GM21515 (cell line): ENCODE data around the gene SRPK1.
"Not testable (repeated sequence)": the region's sequence is repeated elsewhere in the genome, so short reads cannot be mapped to it uniquely, and the experiment has no call there.

Source experiments
- ATAC-seq: cut with Tn5 transposase; IDR thresholded peaks from one replicate; pipeline ENCODE4 v1.9.1; 2021; ENCODE audit not compliant: unreplicated experiment

SRPK1 gene

GRCh38 chr6:35920793-35921732 is at the start of gene SRPK1:
Gene SRPK1 (minus strand): TSS chr6:35921098. CDS start chr6:35921056, 42 bp downstream.
- peak; percentile 78 for ATAC-seq

GRCh38 chr6:35970181-35970580 is 49.3 kb upstream of the SRPK1 start:
- ATAC-seq: no peak

DNA sequence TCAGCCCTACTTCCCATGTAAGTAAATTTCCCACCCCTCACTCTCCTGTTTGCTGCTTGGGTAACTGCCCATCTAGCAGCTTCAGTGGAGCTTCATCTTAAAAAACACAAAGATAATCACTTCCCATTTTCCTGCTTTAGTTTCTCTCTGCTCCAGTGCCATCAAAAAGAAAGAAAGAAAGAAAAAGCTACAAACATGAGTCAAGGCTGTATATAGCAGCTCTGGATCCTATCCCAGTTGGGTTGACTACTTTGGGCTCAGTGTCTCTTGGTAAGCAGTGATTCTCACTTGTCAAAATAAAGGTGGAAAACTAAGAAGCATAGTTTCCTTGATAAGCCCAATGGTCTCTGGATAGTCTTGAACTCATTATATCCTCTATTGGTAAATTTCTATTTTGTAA is 48.7 kb upstream of the SRPK1 start:
- ATAC-seq: no peak

DNA sequence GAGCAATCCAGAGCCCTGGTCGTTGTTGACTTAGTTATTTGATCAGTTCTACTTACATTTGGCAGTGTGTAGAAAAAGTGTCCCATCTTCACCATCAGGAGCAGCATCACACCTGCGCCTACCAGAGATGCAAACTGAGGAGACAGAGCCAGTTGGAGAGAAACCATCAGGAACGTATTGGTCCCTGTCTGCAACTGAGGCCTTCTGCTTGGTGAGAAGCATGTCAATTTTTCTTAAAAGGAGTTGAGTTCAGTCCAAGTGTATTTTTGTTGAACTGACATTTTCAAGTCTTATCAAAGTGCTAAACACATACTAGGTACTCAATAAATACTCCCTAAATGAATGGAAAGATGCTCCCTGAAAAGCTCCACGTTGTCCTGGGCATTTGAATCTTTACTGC is 47.9 kb upstream of the SRPK1 start:
- no peak for ATAC-seq

DNA sequence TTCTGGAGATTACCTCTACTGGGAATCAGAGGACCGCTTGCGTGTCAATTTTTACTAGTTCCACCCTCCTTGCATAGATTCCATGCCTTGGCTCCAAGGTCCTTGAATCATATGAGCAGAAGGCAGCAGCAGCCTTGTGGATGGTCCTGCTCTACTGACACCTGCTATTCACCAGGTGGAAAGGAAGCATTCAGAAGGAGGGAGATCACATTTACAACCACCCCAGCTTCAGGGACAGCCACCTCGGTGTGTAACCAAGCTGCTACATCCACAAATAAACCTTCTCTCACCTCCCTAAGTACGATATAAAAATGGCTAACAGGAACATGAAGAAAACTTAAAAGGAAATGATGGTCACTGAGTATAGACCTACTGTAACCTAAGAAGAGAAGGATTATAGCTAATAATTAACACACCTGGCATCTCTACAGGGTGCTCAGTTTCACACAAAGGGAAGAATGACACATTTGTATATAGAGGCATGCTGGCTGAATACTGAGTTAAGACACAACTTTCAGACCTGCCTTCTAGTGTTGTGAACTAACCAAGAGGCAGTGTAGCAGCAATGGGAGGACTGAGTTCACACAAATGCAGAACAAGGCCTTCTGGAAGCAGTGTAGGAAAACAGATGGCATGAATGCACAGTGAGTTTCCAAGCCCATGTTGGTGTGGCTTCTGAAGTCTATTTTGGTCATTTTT is 46.3 kb upstream of the SRPK1 start:
- no peak for ATAC-seq

- no peak for ATAC-seq
Observed at GRCh38 chr6:35962779-35963560, 42.1 kb upstream of the SRPK1 start.

GRCh38 chr6:35960187-35960586 is 39.3 kb upstream of the SRPK1 start:
- no peak for ATAC-seq

DNA sequence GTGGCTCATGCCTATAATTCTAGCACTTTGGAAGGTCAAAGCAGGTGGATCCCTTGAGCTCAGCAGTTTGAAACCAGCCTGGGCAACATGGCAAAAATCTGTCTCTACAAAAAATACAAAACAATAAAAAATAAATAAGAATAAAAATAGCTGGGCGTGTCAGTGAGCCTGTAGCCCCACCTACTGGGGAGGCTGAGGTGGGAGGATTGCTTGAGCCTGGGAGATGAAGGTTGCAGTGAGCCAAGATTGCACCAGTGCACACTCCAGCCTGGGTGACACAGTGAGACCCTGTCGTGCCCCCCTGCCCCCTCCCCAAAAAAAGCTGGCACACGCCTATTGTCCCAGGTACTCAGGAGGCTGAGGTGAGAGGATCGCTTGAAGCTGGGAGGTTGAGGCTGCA is 35.1 kb upstream of the SRPK1 start:
- ATAC-seq: no peak

DNA sequence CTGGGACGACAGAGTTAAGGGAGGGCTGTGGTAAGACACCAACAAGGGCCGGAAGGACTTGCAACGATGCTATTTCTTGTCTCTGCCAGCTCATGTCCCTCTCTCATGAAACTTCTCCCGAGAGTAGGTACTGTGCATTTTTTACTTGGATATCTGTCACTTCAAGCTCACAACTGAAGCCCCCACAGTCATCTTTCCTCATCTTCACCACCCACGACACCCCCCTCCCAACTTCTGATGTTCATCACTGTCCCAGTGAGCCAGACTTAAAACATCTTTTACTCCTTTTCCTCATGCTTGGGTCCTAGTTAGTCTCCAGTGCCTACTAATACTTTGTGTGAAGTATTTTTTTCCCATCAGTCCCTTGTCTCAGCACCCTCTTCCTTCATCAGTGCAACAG is 34.6 kb upstream of the SRPK1 start:
- ATAC-seq: no peak

DNA sequence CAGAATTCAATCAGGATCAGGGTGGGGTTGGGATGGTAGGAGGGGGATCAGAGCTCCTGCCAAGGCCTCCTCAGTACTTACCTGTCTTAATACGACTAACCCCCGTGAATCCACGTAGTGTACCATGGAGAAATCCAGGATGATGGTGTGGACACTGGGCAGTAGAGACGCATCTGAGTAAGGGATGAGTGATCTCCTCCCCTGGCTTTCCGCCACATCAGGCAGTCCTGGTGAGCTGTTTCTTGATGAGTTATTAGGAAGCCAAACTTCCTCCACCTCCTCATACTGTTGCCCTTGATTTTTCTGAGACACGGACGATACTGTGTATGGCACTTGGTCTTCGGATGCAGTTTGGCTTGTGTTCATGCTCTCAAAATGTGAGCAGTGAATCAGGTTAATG is 34.2 kb upstream of the SRPK1 start:
- no peak for ATAC-seq

DNA sequence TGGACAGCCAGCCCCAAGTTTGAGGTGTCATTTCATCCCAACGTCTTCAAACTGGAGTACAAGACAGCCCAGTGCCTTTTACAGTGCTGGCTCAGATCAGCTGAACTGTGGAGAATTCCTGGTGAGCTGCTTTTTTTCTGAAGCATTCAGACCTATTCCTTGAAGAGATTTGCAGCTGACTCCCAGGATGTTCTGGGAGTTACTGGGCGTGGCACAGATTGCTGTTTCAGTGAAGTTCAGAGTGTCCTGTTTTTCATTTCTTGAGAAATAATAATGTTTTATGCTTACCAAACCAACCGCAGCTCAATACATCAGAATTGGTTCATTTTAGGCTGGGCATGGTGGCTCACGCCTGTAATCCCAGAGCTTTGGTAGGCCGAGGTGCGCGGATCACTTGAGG is 33.4 kb upstream of the SRPK1 start:
- no peak for ATAC-seq

DNA sequence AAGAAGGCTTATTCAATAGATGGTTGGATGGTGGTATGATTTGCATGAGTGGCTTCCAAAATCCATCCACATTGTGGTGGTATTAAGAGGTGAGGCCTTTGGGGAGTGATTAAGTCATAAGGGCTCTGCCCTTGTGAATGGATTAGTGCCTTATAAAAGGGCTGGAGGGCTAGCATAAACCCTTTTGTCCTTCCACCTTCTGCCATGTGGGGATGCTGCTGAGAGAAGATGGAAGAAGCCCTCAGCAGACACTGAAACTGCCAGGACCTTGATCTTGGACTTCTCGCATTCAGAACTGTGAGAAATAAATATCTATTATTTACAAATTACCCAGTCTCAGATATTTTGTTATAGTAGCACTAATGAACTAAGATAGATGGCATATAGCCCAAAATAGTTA is 27.8 kb upstream of the SRPK1 start:
- ATAC-seq: no peak

DNA sequence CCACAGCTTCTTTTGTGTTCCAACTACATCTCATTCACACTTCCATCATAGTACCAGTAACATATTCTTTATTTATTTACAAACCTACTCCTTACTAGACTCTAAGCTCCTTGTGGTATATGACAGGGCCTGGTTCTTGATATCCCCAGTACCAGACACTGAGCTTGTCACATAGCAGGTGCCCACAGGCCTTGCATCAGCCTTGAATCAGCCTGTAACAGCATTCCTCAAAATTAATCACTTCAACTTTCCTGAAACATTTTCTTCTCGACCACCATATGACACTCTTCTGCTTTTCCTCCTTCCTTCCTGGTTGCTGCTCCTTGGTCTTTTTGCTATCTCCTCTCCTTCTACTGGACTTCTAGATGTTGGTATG is 24.7 kb upstream of the SRPK1 start:
- ATAC-seq: no peak

- ATAC-seq: no peak
Observed at GRCh38 chr6:35943390-35943789, 22.5 kb upstream of the SRPK1 start.

GRCh38 chr6:35942355-35942754 is 21.5 kb upstream of the SRPK1 start:
- no peak for ATAC-seq

DNA sequence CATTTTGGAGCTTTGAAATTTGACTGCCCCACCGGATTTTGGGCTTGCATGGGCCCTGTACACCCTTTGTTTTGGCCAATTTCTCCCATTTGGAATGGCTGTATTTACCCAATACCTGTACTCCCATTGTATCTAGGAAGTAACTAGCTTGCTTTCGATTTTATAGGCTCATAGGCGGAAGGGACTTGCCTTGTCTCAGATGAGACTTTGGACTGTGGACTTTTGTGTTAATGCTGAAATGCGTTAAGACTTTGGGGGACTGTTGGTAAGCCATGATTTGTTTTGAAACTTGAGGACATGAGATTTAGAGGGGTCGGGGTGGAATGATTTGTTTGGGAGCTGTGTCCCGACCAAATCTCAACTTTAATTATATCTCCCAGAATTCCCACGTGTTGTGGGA is 20.3 kb upstream of the SRPK1 start:
- not testable (repeated sequence) for ATAC-seq

DNA sequence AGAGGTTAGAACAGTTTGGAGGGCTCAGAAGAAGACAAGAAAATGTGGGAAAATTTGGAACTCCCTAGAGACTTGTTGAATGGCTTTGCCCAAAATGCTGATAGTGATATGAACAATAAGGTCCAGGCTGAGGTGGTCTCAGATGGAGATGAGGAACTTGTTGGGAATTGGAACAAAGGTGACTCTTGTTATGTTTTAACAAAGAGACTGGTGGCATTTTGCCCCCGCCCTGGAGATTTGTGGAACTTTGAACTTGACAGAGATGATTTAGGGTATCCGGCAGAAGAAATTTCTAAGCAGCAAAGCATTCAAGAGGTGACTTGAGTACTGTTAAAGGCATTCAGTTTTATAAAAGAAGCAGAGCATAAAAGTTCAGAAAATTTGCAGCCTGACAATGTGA is 19.1 kb upstream of the SRPK1 start:
- not testable (repeated sequence) for ATAC-seq

- not testable (repeated sequence) for ATAC-seq
Observed at GRCh38 chr6:35939259-35939658, 18.4 kb upstream of the SRPK1 start.

GRCh38 chr6:35936681-35937359 is 15.9 kb upstream of the SRPK1 start:
- ATAC-seq: no peak

- no peak for ATAC-seq
Observed at GRCh38 chr6:35935469-35935868, 14.6 kb upstream of the SRPK1 start.

- ATAC-seq: no peak
Observed at GRCh38 chr6:35933844-35934243, 12.9 kb upstream of the SRPK1 start.
